Fibroblast of the aortic adventitia (primary cell): Measurements from ENCODE around the gene ATP5ME. TPM values are rescaled to one million over a fixed set of nuclear protein-coding genes. Genes with fewer than 3 reads are reported as not detected.
"Not testable (repeated sequence)": the region's sequence is repeated elsewhere in the genome, so short reads cannot be mapped to it uniquely, and the experiment has no call there.

Experiments used
- DNase-seq: peaks from one replicate; pipeline ENCODE4 v3.0.0-alpha.2; 2010; ENCODE audit warnings: low read depth
- H3K4me3 ChIP-seq: 2 replicates; pipeline ENCODE4 v1.5.1; 2011; ENCODE audit warnings: low read depth, mild to moderate bottlenecking, control low read depth, low read length, moderate library complexity
- CTCF ChIP-seq: IDR thresholded peaks from 2 replicates; pipeline ENCODE4 v1.5.1; 2011; ENCODE audit warnings: mild to moderate bottlenecking, low read length, control low read depth, inconsistent platforms; ENCODE audit not compliant: insufficient read depth
- total RNA-seq: library from RNA; depleted of rRNA; stranded (reverse); fragments of >200 nt; gene quantifications from 2 replicates; pipeline ENCODE4 v1.2.3, GENCODE V29; 2012; ENCODE audit warnings: low replicate concordance

ATP5ME gene
- total RNA-seq, 1 donor, result 74.3 TPM

DNA sequence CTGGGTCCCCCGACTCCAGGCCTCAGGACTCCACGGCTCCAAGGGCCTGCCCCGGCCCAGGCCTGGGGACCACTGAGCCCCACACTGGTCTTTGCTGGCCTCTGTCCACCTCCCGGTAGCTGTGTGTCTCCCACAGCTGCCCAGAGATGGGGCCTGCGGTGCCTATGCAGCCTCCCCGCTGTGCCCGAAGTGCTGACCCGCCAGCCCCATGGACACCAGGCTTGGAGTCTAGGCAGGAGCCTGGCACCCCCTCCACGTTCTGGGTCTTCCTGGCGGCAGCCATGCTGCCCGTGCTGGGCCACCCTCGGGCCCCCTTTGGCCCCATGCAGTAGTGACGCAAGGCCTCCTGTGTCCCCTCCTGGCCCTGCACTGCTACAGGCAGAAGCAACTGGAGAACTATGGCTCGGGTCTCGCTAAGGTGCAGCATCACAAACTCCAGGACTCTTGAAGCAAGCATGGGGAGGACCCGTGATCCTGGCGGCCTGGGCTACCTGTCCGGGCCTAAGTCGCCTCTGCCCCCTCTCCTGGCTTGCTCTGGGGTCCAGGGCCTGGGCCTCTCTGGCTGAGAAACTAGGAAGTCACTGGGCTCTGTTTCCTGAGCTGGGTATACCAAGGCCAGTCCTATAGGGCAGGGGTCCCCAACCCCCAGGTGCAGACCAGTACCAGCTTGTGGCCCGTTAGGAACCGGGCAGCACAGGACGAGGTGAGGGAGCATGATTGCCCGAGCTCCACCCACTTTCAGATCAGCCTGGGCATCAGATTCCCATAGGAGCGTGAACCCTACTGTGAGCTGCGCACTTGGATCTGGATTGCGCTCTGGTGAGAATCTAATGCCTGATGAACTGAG, 1.2 kb upstream of the ATP5ME start:
- no peak for TF ChIP-seq CTCF
- DNase-seq, result peak; percentile 13
- peak overlapping the region; percentile 89 for H3K4me3 ChIP-seq

GRCh38 chr4:673349-674091, 556 bp downstream of the ATP5ME start:
- no peak for DNase-seq

GRCh38 chr4:671769-672168, 2.3 kb downstream of the ATP5ME start:
- H3K4me3 ChIP-seq, result no peak overlapping the region
- no peak for TF ChIP-seq CTCF
- DNase-seq, result no peak

More at GRCh38 chr4:673349-674091, 556 bp downstream of the ATP5ME start:
- TF ChIP-seq CTCF, result no peak
- peak overlapping the region; percentile 84 for H3K4me3 ChIP-seq

GRCh38 chr4:669806-670559, 4.1 kb downstream of the ATP5ME start:
- DNase-seq, H3K4me3 ChIP-seq: not testable (repeated sequence)

GRCh38 chr4:668219-668618, 5.9 kb downstream of the ATP5ME start:
- not testable (repeated sequence) for H3K4me3 ChIP-seq, DNase-seq

GRCh38 chr4:667545-667925, 6.5 kb downstream of the ATP5ME start:
- no peak for TF ChIP-seq CTCF
- no peak overlapping the region for H3K4me3 ChIP-seq
- DNase-seq, result no peak

GRCh38 chr4:666822-667544, 7.1 kb downstream of the ATP5ME start:
- no peak for TF ChIP-seq CTCF
- H3K4me3 ChIP-seq, result no peak overlapping the region
- no peak for DNase-seq
